Esophagus mucosa (tissue), 1 donor: ENCODE results near the gene SLC25A42. TPM values are rescaled to one million over a fixed set of nuclear protein-coding genes. Genes with fewer than 3 reads are reported as not detected.

Experiments
- ATAC-seq: fragments of 200-7000 bp; cut with Tn5 transposase; one replicate; pipeline ENCODE4 v1.9.1; 2020
- total RNA-seq: library from RNA; stranded (reverse); gene quantifications from one replicate; pipeline ENCODE4 v1.2.4, GENCODE V29; 2023
- donor health status: DM: yes; HTN: yes; CAD: no.

The SLC25A42 gene
- total RNA-seq, 1 donor from 2014 or later = 2.5 TPM

DNA sequence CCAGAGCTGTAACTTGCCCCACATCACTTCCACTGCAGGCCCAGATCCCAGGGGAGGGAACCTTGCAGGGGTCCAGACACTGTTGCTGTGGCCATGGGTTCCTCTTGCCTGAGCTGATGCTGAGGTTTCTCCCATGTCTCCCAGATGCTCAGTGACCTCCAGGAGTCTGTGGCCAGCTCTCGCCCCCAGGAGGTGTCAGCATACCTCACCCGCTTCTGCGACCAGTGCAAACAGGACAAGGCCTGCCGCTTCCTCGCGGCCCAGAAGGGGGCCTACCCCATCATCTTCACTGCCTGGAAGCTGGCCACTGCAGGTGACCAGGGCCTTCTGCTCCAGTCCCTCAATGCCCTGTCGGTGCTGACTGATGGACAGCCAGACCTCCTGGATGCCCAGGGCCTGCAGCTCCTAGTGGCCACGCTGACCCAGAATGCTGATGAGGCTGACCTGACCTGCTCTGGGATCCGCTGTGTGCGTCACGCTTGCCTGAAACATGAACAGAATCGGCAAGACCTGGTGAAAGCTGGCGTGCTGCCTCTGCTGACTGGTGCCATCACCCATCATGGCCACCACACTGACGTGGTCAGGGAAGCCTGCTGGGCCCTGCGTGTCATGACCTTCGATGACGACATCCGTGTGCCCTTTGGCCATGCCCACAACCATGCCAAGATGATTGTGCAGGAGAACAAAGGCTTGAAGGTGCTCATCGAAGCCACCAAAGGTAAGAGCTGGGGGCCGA is 12.1 kb upstream of the SLC25A42 start:
- ATAC-seq = no peak

- ATAC-seq = no peak
These were observed 10.9 kb upstream of the SLC25A42 start for GRCh38 chr19:19052921-19053320.

DNA sequence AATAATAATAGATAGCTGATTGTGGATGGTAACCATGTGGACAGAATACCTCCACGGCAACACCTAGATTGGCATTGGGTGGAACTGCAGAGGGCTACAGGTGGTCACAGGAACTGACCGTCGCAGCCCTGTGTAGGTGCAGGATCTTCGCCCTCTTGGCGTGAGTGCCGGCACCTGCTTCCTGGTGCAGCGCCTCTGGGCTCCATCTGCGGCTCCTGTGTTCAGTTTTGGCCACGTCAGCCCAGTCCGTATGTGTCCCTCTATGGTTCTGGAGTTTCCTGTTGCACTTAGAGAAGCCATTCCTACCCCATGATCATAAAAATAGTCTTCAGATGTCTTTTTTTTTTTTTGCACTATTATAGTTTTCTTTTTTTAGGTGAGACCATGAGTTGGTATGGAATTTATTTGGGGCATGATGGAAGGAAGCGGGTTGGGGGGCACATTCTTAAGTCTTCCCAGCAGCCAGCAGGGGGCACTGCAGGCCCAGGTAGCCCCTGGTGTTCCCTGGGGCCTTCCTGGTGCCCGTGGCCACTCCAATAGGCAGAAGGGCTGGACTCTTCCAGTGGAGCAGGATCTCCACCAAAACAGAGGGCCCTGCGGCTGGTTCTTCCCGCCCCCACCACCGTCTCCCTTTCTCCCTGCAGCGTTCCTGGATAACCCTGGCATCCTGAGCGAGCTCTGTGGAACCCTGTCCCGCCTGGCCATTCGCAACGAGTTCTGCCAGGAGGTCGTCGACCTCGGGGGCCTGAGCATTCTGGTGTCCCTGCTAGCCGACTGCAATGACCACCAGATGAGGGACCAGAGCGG is 10.1 kb upstream of the SLC25A42 start:
- ATAC-seq = peak; percentile 36

GRCh38 chr19:19054315-19054938 is 9.4 kb upstream of the SLC25A42 start:
- no peak for ATAC-seq

GRCh38 chr19:19054939-19055440 is 8.8 kb upstream of the SLC25A42 start:
- no peak for ATAC-seq

DNA sequence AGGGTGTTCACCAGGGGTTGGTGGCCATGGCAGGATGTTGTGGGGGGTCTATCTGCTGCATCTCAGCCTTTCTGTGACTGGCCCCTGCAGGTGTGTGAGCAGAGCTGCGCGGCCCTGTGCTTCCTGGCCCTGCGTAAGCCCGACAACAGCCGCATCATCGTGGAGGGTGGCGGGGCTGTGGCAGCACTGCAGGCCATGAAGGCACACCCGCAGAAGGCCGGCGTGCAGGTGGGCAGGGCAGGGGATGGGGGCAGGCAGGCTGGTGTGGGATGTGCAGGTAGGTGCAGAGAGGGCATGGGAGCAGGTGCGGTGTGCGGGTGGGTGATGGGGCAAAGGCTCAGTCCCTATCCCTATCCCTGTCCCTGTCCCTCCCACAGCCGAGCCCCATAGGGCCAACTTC is 8.1 kb upstream of the SLC25A42 start:
- no peak for ATAC-seq

- no peak for ATAC-seq
These were observed 7.0 kb upstream of the SLC25A42 start for GRCh38 chr19:19056636-19057275.

- no peak for ATAC-seq
These were observed 6.5 kb upstream of the SLC25A42 start for GRCh38 chr19:19057317-19057716.

- no peak for ATAC-seq
These were observed 6.1 kb upstream of the SLC25A42 start for GRCh38 chr19:19057720-19058119.

GRCh38 chr19:19059018-19059836 is 4.6 kb upstream of the SLC25A42 start:
- no peak for ATAC-seq

DNA sequence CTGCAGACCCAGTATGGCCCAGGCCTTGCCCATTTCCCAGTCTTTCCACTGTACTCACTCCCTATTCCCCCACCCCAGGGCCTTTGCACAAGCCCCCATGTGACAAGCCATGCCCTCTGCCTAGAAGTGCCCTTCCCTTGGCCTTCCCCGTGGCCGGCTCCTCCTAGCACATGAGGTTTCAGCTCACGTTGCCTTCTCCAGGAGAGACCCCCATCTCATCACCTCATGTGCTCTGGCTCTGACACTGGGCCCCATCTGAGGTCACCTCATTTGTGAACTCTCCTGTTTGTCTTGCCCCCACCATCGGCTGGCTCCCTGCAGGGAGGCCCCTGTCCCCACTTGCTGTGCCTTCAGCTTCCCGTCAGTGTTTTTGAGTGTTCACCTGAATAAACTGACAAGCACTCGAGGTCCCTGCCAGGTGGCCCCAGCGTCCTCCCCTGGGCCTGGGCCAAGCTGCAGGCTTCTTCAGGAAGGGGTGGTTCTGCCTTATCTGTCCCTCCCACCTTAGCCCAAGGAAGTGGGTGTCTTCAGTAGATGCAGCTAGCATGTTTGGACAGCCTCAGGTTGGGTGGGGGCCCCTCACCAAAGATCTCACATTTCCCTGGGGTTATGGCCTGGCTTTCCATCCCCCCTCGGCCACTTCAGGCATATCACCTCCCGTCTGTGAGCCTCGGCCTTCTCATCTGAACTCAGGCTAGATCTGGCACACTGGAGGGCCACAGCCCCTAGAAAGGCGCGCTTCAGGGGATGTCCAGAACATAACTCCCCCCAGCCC is 3.8 kb upstream of the SLC25A42 start:
- no peak for ATAC-seq

- no peak for ATAC-seq
These were observed 2.3 kb upstream of the SLC25A42 start for GRCh38 chr19:19061506-19061905.

DNA sequence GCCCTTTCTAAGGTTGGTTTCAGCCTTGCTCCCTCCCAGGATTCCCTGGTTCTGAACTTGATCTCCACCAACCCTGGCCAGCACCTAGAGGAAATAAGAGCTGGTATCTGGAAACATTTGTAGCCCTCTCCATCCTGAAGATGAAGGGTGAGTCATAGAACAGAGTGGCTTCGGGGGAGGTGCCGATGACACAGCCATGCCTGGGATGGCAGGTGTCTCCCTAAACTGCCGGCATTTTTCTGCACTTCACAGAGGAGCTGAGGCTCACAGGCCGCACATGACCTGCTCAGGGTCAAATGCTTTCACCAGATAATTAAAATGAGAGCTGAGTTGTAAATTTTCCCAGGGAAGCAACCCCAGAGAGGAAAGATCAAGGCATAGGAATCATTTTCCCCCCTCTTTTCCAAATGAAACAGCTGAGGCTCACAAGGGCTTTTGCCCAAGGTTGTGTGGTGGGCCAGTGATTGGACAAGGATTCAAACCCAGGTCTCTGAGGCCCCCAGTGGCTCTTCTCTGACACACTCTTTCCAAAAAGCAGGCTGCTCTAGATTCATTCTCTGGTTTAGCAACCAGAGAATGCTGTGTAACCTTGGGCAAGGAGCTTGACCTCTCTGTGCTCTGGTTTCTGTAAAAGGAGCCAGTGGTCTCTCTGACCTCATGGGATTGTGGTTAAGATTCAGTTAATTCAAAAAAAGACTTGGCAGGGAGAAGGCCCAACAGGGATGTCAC is 1.2 kb upstream of the SLC25A42 start:
- no peak for ATAC-seq

- ATAC-seq = peak; percentile 1
These were observed 416 bp downstream of the SLC25A42 start for GRCh38 chr19:19064098-19064722.

- no peak for ATAC-seq
These were observed 1.3 kb downstream of the SLC25A42 start for GRCh38 chr19:19064811-19065745.

DNA sequence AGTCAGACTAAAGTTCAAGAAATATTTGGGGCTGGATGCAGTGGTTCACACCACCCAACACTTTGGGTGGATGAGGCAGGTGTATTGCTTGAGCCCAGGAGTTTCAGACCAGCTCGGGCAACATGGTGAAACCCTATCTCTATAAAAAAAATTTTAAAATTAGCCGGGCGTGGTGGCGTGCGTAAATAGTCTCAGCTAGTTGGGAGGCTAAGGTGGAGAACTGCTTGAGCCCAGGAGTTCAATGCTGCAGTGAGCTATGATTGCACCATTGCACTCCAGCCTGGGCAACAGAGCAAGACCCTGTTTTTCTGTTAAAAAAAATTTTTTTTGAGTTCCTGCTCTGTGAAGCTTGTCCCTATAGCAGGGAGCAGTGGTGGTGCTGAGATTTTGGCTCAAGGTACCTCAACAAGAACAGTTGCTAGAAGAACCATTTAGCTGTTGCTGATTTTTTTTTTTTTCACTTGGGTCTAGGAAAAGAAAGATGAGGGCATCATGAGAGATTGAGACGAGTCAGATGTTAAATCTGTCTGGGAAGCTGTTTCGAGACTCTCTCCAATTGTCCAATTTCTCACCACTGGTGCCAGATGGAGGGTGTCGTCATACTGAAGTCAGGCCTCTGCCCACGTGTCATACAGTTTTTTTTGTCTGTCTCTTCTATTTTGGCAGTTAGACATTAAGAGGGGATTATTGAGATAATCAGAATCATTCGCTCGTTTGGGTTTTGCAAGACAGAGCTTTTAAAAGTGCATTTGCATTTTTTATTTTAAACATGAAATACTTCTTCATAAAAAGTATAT is 3.7 kb downstream of the SLC25A42 start:
- no peak for ATAC-seq
